Measurements from ENCODE around the gene USP51. TPM values are rescaled to one million over a fixed set of nuclear protein-coding genes. Genes with fewer than 3 reads are reported as not detected.
"Not testable (repeated sequence)": the region's sequence is repeated elsewhere in the genome, so short reads cannot be mapped to it uniquely, and the experiment has no call there.

The USP51 gene
- total and polyA plus RNA-seq, 4 donors, result 0.70 to 10.2 (median 2.9) TPM

- no peak for ATAC-seq (ENCODE audit: insufficient read depth, low FRiP score)
- no peaks in the 10 kb centered on the region for H3K27me3 ChIP-seq (ENCODE audit: control insufficient read depth in 3 of 3, insufficient read depth in 3 of 3, low read length in 2 of 3)
- peak overlapping the region; percentile 77 to 88 for H3K27ac ChIP-seq (ENCODE audit: low read depth in 1 of 2, low read length in 1 of 2)
- peak overlapping the region; percentile 27 for H3K4me3 ChIP-seq
- peak overlapping the region in 1 of 2 donors; percentile 43 for H3K9ac ChIP-seq (ENCODE audit: insufficient read depth in 1 of 2, low read length in 2 of 2)
- peaks cover 0 to 2% (median 0%) of the 10 kb centered on the region in 4 donors for H3K9me3 ChIP-seq (ENCODE audit: control insufficient read depth in 4 of 4, insufficient read depth in 3 of 4, low read length in 3 of 4)
- no peak for TF ChIP-seq CTCF (IDR thresholded peaks at IDR 0.05; ENCODE audit: control extremely low read depth, extremely low read depth)
- peaks cover 0 to 5% (median 0%) of the 10 kb centered on the region in 5 donors for H3K4me1 ChIP-seq (ENCODE audit: control insufficient read depth in 5 of 5, insufficient read depth in 5 of 5, low read length in 5 of 5)
- no peaks in the 10 kb centered on the region for H3K36me3 ChIP-seq (ENCODE audit: control insufficient read depth in 4 of 4, insufficient read depth in 4 of 4, low read length in 4 of 4)
- 2 to 39% methylated on average over 11 of the region's 11 CpGs for WGBS, 2 donors
- no peak for DNase-seq
These were observed 38.0 kb downstream of the USP51 start for GRCh38 chrX:55451626-55451989.

- H3K4me3 ChIP-seq, result no peak overlapping the region
- peaks cover 0 to 5% (median 0%) of the 10 kb centered on the region in 5 donors for H3K4me1 ChIP-seq (ENCODE audit: control insufficient read depth in 5 of 5, insufficient read depth in 5 of 5, low read length in 5 of 5)
- no peak for TF ChIP-seq CTCF (IDR thresholded peaks at IDR 0.05; ENCODE audit: control extremely low read depth, extremely low read depth)
- H3K9ac ChIP-seq (ENCODE audit: insufficient read depth in 1 of 2, low read length in 2 of 2), result peak overlapping the region in 1 of 2 donors; percentile 43
- peaks cover 0 to 2% (median 0%) of the 10 kb centered on the region in 4 donors for H3K9me3 ChIP-seq (ENCODE audit: control insufficient read depth in 4 of 4, insufficient read depth in 3 of 4, low read length in 3 of 4)
- WGBS, 2 donors, result 20 to 46% methylated on average over 2 of the region's 2 CpGs
- H3K36me3 ChIP-seq (ENCODE audit: control insufficient read depth in 4 of 4, insufficient read depth in 4 of 4, low read length in 4 of 4), result no peaks in the 10 kb centered on the region
- peak in 2 of 3 donors; percentile 43 to 51 for DNase-seq
- H3K27ac ChIP-seq (ENCODE audit: low read depth in 1 of 2, low read length in 1 of 2), result peak overlapping the region in 1 of 2 donors; percentile 17
- ATAC-seq (ENCODE audit: insufficient read depth, low FRiP score), result no peak
- no peaks in the 10 kb centered on the region for H3K27me3 ChIP-seq (ENCODE audit: control insufficient read depth in 3 of 3, insufficient read depth in 3 of 3, low read length in 2 of 3)
These were observed 38.5 kb downstream of the USP51 start for GRCh38 chrX:55451141-55451540.

GRCh38 chrX:55450259-55450658, 39.4 kb downstream of the USP51 start:
- TF ChIP-seq CTCF (IDR thresholded peaks at IDR 0.05; ENCODE audit: control extremely low read depth, extremely low read depth), result no peak
- Histone ChIP-seq H3K4me1 (ENCODE audit: control insufficient read depth in 5 of 5, insufficient read depth in 5 of 5, low read length in 5 of 5) (peaks cover 0 to 5% (median 0%) of the 10 kb centered on the region in 5 donors), H3K4me3 (no peak overlapping the region), H3K36me3 (ENCODE audit: control insufficient read depth in 4 of 4, insufficient read depth in 4 of 4, low read length in 4 of 4) (no peaks in the 10 kb centered on the region), H3K9ac (ENCODE audit: insufficient read depth in 1 of 2, low read length in 2 of 2) (no peak overlapping the region), H3K9me3 (ENCODE audit: control insufficient read depth in 4 of 4, insufficient read depth in 3 of 4, low read length in 3 of 4) (peaks cover 0 to 2% (median 0%) of the 10 kb centered on the region in 4 donors), H3K27me3 (ENCODE audit: control insufficient read depth in 3 of 3, insufficient read depth in 3 of 3, low read length in 2 of 3) (no peaks in the 10 kb centered on the region), H3K27ac (ENCODE audit: low read depth in 1 of 2, low read length in 1 of 2) (no peak overlapping the region)
- peak in 2 of 3 donors; percentile 22 to 43 for DNase-seq
- 47 to 60% methylated on average over 5 of the region's 5 CpGs for WGBS, 2 donors
- ATAC-seq (ENCODE audit: insufficient read depth, low FRiP score), result no peak

- not testable (repeated sequence) for H3K36me3 ChIP-seq (ENCODE audit: control insufficient read depth in 4 of 4, insufficient read depth in 4 of 4, low read length in 4 of 4); H3K9ac ChIP-seq (ENCODE audit: insufficient read depth in 1 of 2, low read length in 2 of 2); H3K9me3 ChIP-seq (ENCODE audit: control insufficient read depth in 4 of 4, insufficient read depth in 3 of 4, low read length in 3 of 4); H3K27me3 ChIP-seq (ENCODE audit: control insufficient read depth in 3 of 3, insufficient read depth in 3 of 3, low read length in 2 of 3); H3K4me3 ChIP-seq; DNase-seq; H3K4me1 ChIP-seq (ENCODE audit: control insufficient read depth in 5 of 5, insufficient read depth in 5 of 5, low read length in 5 of 5); ATAC-seq (ENCODE audit: insufficient read depth, low FRiP score); H3K27ac ChIP-seq (ENCODE audit: low read depth in 1 of 2, low read length in 1 of 2)
- WGBS, 2 donors, result 66 to 75% methylated on average over 5 of the region's 5 CpGs
These were observed 46.2 kb downstream of the USP51 start for GRCh38 chrX:55443468-55443867.

Small RNAs within 50 kb of the gene (small RNA-seq; reads per million reads assigned to genes)
- not detected for gene MIR4536-2 (ENCODE audit: low replicate concordance)

Other genes starting within 250 kb of the USP51 start
- not detected for gene PAGE3, start 224.9 kb downstream of the USP51 start, total RNA-seq
- gene PAGE3, start 224.9 kb downstream of the USP51 start, polyA plus RNA-seq, result not detected
- gene MAGEH1, start 37.7 kb downstream of the USP51 start, total RNA-seq, result 10 to 100 TPM; 22.3 to 63.3 TPM
- gene MAGEH1, start 37.7 kb downstream of the USP51 start, polyA plus RNA-seq, result 10 to 100 TPM; 16.8 to 26.8 TPM
- gene FOXR2, start 133.6 kb upstream of the USP51 start, total RNA-seq, result not detected
- gene FOXR2, start 133.6 kb upstream of the USP51 start, polyA plus RNA-seq, result not detected
- 10 to 100 TPM; 14.4 to 44.9 TPM for gene RRAGB, start 227.9 kb upstream of the USP51 start, total RNA-seq
- gene RRAGB, start 227.9 kb upstream of the USP51 start, polyA plus RNA-seq, result 10 to 100 TPM; 13.0 to 18.1 TPM